Kidney (tissue), 14 donors: ENCODE data around the gene E2F1. TPM values are rescaled to one million over a fixed set of nuclear protein-coding genes. Genes with fewer than 3 reads are reported as not detected.

Experiments used
- DNase-seq, 5 donors: peaks; one replicate each; pipeline ENCODE4 v3.0.0-alpha.2; 2013 to 2020
- FAIRE-seq: peaks from 2 replicates; lab custom pipeline; 2012; peaks lifted over from hg19 to GRCh38; lab: Jason Lieb, UNC
- H3K27ac ChIP-seq, 2 donors: one replicate each; pipeline ENCODE4 v1.7.0; 2013; ENCODE audit warnings: low read depth in 2 of 2, low read length in 2 of 2, inconsistent platforms in 1 of 2
- H3K27me3 ChIP-seq: one replicate; pipeline ENCODE4 v1.7.1; 2013; ENCODE audit warnings: low read length, inconsistent platforms; ENCODE audit not compliant: control insufficient read depth, insufficient read depth
- H3K36me3 ChIP-seq, 3 donors: one replicate each; pipeline versions ENCODE4 v1.7.0 to v1.7.1; 2013; ENCODE audit warnings: low read length in 3 of 3, control low read depth in 1 of 3, inconsistent platforms in 1 of 3; ENCODE audit not compliant: insufficient read depth in 3 of 3, control insufficient read depth in 2 of 3
- H3K4me1 ChIP-seq, 3 donors: one replicate each; pipeline versions ENCODE4 v1.7.0 to v1.7.1; 2013; ENCODE audit warnings: low read length in 3 of 3, inconsistent platforms in 1 of 3, low read depth in 1 of 3; ENCODE audit not compliant: control insufficient read depth in 2 of 3, insufficient read depth in 2 of 3
- H3K4me3 ChIP-seq, 3 donors: one replicate each; pipeline versions ENCODE4 v1.7.0 to v1.8.1; 2013; ENCODE audit warnings: low read length in 3 of 3, control low read depth in 1 of 3, inconsistent platforms in 1 of 3
- H3K9ac ChIP-seq, 3 donors: one replicate each; pipeline versions ENCODE4 v1.7.0 to v1.7.1; 2013; ENCODE audit warnings: low read length in 3 of 3, control low read depth in 1 of 3, inconsistent platforms in 1 of 3
- H3K9me3 ChIP-seq, 3 donors: one replicate each; pipeline versions ENCODE4 v1.7.0 to v1.7.1; 2013; ENCODE audit warnings: low read length in 3 of 3, control low read depth in 1 of 3, inconsistent platforms in 1 of 3; ENCODE audit not compliant: control insufficient read depth in 2 of 3, insufficient read depth in 1 of 3
- CTCF ChIP-seq: IDR thresholded peaks from 3 replicates; pipeline ENCODE4 v1.5.1; 2012; ENCODE audit warnings: mild to moderate bottlenecking, moderate library complexity, borderline replicate concordance; ENCODE audit not compliant: insufficient read depth; ENCODE audit errors: extremely low read depth
- intact Hi-C: fragments of 100-400 bp; cut with DNase I; formaldehyde crosslinking; loops from one replicate; pipeline ENCODE4 v1.11.1; 2022
- polyA plus RNA-seq: library from polyadenylated mRNA; stranded (reverse); fragments of 350-450 nt; fragmentation: Illumina TruSeq; extraction: RNeasy Lipid Tissue Mini Kit (QIAGEN cat#74804); gene quantifications from one replicate; pipeline ENCODE4 v1.2.3, GENCODE V29; 2014; ENCODE audit warnings: low read depth, low replicate concordance; ENCODE audit not compliant: insufficient read depth
- total RNA-seq: library from RNA; stranded (reverse); fragmentation: NEBNext Ultra II Directional; extraction: Animal tissue kit (Norgen Biotek cat#: 25700); gene quantifications from one replicate; pipeline ENCODE4 v1.2.1, GENCODE V29; 2021
- donor health status: control.
- donor health status: control.
- donor health status: control.
- donor health status: control.
- donor health status: control.
- donor health status: DM: yes; HTN: yes; CAD: no.
- donor health status: Normal renal cell carcinoma (clear cell type).

Gene E2F1
- total and polyA plus RNA-seq, 2 donors from 2014 or later = 0.90 to 1.5 TPM

DNA sequence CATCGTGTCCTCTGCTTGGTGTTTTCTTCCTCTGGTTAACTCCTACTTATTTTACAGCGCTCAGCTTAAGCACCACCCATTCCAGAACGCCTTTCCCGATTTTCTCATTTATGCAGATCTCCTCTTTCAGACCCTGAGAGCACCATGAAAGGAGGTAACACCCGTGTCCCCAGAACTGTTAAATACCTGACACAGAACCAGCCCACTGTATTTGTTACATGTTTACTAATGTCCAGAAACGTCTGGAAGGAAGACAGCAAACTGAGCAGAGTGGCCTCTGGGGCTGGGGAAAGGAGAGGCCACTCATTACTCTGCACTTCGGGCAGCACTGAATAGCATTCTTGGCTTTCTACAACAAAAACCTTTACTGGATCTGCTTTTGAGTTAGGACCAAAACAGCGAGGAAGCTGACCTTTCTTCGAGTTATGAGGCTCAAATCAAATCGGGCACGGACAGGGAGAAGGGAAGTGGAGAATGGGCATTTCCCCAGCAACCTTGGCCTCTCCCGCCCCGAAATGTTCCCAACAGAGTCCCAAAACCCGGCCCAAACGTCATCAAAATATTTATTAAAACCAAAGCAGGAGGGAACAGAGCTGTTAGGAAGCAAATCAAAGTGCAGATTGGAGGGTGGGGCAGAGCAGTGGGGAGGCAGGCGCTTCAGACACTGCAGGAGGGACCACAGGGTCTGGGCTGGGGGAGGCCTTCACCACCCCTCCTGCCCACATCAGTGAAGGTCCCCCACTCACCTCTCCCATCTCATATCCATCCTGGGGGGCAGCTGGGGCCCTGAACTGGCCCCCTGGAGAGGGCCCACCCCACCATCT, 10.8 kb downstream of the E2F1 start:
- Histone ChIP-seq H3K9ac (peak overlapping the region; percentile 15 to 77 (median 20)), H3K27me3 (no peaks in the 10 kb centered on the region), H3K4me1 (peaks cover 0 to 23% (median 0%) of the 10 kb centered on the region in 3 donors), H3K4me3 (peak overlapping the region; percentile 61 to 81 (median 73)), H3K36me3 (no peaks in the 10 kb centered on the region), H3K27ac (peak overlapping the region in 1 of 2 donors; percentile 79), H3K9me3 (no peaks in the 10 kb centered on the region)
- no peak for FAIRE-seq
- no peak for TF ChIP-seq CTCF
- DNase-seq = peak in 2 of 5 donors; percentile 53 to 67
- intact Hi-C loops = no loop called here

- no peaks in the 10 kb centered on the region for H3K36me3 ChIP-seq
- H3K4me3 ChIP-seq = peak within 1 kb of the TSS; percentile 61 to 84 (median 82)
- no peaks in the 10 kb centered on the region for H3K27me3 ChIP-seq
- DNase-seq = peak; percentile 84 to 92 (median 90)
- intact Hi-C loops = no loop called here
- peak within 1 kb of the TSS; percentile 63 to 79 for H3K27ac ChIP-seq
- H3K9ac ChIP-seq = peak within 1 kb of the TSS; percentile 20 to 86 (median 77)
- FAIRE-seq = no peak
- peaks cover 0 to 23% (median 0%) of the 10 kb centered on the region in 3 donors for H3K4me1 ChIP-seq
- no peaks in the 10 kb centered on the region for H3K9me3 ChIP-seq
- no peak for TF ChIP-seq CTCF
Observed at GRCh38 chr20:33674294-33675135, 11.7 kb downstream of the E2F1 start, which contains the start of gene NECAB3. TSS of gene NECAB3 (minus strand) at chr20:33674428. CDS start at chr20:33674352, 76 bp downstream.

- Histone ChIP-seq H3K4me1 (peaks cover 0 to 23% (median 0%) of the 10 kb centered on the region in 3 donors), H3K27ac (peak overlapping the region in 1 of 2 donors; percentile 43), H3K9me3 (no peaks in the 10 kb centered on the region), H3K36me3 (peaks cover 0 to 4% (median 0%) of the 10 kb centered on the region in 3 donors), H3K9ac (peak overlapping the region in 2 of 3 donors; percentile 67 to 77), H3K27me3 (no peaks in the 10 kb centered on the region), H3K4me3 (peak overlapping the region; percentile 50 to 84 (median 82))
- no peak for TF ChIP-seq CTCF
- FAIRE-seq = no peak
- DNase-seq = peak in 1 of 5 donors; percentile 74
- intact Hi-C loops = no loop called here
Observed at GRCh38 chr20:33673410-33674293, 12.5 kb downstream of the E2F1 start.
